Vagina (tissue), 2 donors: Measurements from ENCODE around the gene TBL1X.

Experiments
- POLR2A ChIP-seq, 2 donors: fragments of 450-650 bp; IDR thresholded peaks; one replicate each; pipeline ENCODE4 v1.6.1; 2017; ENCODE audit warnings: antibody characterized with exemption in 2 of 2, mild to moderate bottlenecking in 2 of 2, moderate library complexity in 2 of 2
- POLR2AphosphoS5 ChIP-seq, 2 donors: sonication (generic); formaldehyde crosslinking; IDR thresholded peaks; one replicate each; pipeline ENCODE4 v1.9.0; 2017; ENCODE audit warnings: antibody characterized with exemption in 2 of 2, mild to moderate bottlenecking in 2 of 2, low read depth in 1 of 2; ENCODE audit not compliant: insufficient read depth in 1 of 2
- TF ChIP-seq, protein P1 (sequence below), 3 experiments: fragments of 450-650 bp in 2 of 3; fragments of 200-600 bp in 1 of 3; sonication (generic) in 1 of 3; IDR thresholded peaks; one replicate each; pipeline ENCODE4 v1.5.1; 2017 to 2019; ENCODE audit warnings: antibody characterized with exemption in 3 of 3, mild to moderate bottlenecking in 2 of 3, moderate library complexity in 2 of 3

- TF ChIP-seq, protein P1, sequence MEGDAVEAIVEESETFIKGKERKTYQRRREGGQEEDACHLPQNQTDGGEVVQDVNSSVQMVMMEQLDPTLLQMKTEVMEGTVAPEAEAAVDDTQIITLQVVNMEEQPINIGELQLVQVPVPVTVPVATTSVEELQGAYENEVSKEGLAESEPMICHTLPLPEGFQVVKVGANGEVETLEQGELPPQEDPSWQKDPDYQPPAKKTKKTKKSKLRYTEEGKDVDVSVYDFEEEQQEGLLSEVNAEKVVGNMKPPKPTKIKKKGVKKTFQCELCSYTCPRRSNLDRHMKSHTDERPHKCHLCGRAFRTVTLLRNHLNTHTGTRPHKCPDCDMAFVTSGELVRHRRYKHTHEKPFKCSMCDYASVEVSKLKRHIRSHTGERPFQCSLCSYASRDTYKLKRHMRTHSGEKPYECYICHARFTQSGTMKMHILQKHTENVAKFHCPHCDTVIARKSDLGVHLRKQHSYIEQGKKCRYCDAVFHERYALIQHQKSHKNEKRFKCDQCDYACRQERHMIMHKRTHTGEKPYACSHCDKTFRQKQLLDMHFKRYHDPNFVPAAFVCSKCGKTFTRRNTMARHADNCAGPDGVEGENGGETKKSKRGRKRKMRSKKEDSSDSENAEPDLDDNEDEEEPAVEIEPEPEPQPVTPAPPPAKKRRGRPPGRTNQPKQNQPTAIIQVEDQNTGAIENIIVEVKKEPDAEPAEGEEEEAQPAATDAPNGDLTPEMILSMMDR (IDR thresholded peaks at IDR 0.05), result no peak
- TF ChIP-seq POLR2A (IDR thresholded peaks at IDR 0.05) (no peak), POLR2AphosphoS5 (IDR thresholded peaks at IDR 0.05; ENCODE audit: insufficient read depth in 1 of 2, low read depth in 1 of 2) (no peak)
Observed at GRCh38 chrX:9456250-9457074, 8.4 kb upstream of the TBL1X start.
